ENCODE measurements around the gene RSPO3.

Gene RSPO3

DNA sequence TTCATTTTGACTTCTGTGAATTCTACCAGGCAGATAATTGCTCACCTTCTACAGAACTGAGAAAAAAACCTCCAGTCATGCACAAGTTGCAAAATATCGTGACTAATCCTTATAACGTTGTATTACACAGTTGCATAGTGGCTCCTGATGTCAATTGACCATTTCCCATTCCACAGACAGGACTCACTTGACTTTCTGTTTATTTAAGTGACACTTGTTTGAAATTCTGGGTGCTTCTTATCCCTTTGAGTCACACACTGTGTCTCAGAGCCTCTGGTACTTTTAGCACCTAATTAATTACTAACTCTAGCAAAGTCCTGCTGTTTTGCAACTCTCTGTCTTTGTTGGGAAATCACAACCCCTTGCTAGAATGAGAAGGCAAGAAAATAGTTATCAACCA, 16.2 kb upstream of the RSPO3 start:
- H2AFZ ChIP-seq (ENCODE audit: low read depth) = no peak overlapping the region
- no peaks in the 10 kb centered on the region for H3K36me3 ChIP-seq (ENCODE audit: insufficient read depth)
- H4K20me1 ChIP-seq (ENCODE audit: insufficient read depth) = no peaks in the 10 kb centered on the region
- H3K79me2 ChIP-seq (ENCODE audit: insufficient read depth, low read depth) = no peaks in the 10 kb centered on the region
- H3K4me1 ChIP-seq (ENCODE audit: low read depth, poor library complexity, severe bottlenecking) = no peaks in the 10 kb centered on the region
- TF ChIP-seq, protein P1, sequence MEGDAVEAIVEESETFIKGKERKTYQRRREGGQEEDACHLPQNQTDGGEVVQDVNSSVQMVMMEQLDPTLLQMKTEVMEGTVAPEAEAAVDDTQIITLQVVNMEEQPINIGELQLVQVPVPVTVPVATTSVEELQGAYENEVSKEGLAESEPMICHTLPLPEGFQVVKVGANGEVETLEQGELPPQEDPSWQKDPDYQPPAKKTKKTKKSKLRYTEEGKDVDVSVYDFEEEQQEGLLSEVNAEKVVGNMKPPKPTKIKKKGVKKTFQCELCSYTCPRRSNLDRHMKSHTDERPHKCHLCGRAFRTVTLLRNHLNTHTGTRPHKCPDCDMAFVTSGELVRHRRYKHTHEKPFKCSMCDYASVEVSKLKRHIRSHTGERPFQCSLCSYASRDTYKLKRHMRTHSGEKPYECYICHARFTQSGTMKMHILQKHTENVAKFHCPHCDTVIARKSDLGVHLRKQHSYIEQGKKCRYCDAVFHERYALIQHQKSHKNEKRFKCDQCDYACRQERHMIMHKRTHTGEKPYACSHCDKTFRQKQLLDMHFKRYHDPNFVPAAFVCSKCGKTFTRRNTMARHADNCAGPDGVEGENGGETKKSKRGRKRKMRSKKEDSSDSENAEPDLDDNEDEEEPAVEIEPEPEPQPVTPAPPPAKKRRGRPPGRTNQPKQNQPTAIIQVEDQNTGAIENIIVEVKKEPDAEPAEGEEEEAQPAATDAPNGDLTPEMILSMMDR (conservative IDR thresholded peaks at IDR 0.05; ENCODE audit: low read depth, low read length) = no peak
- no peak overlapping the region for H3K4me3 ChIP-seq (IDR thresholded peaks at IDR 0.05; ENCODE audit: insufficient read depth, low read depth, low read length)
- no peaks in the 10 kb centered on the region for H3K27me3 ChIP-seq (ENCODE audit: insufficient read depth, low read depth)
- H3K9ac ChIP-seq = no peak overlapping the region
- no peak overlapping the region for H3K4me2 ChIP-seq
- no peak overlapping the region for H3K27ac ChIP-seq

DNA sequence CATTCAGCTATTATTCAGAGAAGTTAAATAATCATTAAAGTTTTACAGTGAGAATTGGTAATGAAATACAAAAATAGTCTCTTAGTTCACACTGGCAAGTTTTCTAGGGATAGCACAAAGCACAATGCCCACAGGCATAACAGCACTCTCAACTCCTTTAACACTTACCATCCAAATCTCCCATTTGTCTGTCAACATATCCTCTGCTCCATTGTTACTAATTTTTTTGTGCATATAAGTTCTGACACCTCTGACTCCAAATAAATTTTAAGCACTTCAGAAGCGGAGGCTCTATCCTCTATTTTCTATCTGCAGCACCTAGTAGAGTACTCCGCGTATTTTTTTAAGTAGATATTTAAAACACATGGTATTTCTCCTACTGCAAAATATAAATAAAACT, 15.6 kb upstream of the RSPO3 start:
- H2AFZ ChIP-seq (ENCODE audit: low read depth) = no peak overlapping the region
- H3K4me1 ChIP-seq (ENCODE audit: low read depth, poor library complexity, severe bottlenecking) = no peaks in the 10 kb centered on the region
- no peaks in the 10 kb centered on the region for H4K20me1 ChIP-seq (ENCODE audit: insufficient read depth)
- H3K27ac ChIP-seq = no peak overlapping the region
- no peak overlapping the region for H3K4me3 ChIP-seq (IDR thresholded peaks at IDR 0.05; ENCODE audit: insufficient read depth, low read depth, low read length)
- TF ChIP-seq, protein P1 (conservative IDR thresholded peaks at IDR 0.05; ENCODE audit: low read depth, low read length) = no peak
- H3K27me3 ChIP-seq (ENCODE audit: insufficient read depth, low read depth) = no peaks in the 10 kb centered on the region
- no peaks in the 10 kb centered on the region for H3K36me3 ChIP-seq (ENCODE audit: insufficient read depth)
- H3K9ac ChIP-seq = no peak overlapping the region
- H3K4me2 ChIP-seq = no peak overlapping the region
- H3K79me2 ChIP-seq (ENCODE audit: insufficient read depth, low read depth) = no peaks in the 10 kb centered on the region

DNA sequence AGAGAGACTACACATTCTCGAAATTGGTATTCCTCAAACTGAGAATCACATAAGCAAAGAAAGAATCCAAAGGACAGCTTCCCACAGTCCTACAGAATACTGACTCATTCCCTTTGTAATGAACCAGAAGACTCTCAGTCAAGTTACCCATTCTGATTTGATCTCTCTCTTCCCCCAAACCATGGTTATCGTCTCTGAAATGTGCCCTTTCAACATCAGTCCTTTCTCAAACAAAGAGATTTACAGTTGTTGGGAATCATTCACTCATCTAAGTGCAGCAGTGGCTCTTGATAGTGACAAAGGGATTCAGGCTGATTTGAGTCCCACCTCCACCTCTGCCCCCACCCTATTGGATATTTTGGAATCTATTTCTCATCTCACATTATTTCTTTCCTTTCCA, 15.0 kb upstream of the RSPO3 start:
- Histone ChIP-seq H3K4me2 (no peak overlapping the region), H3K27me3 (ENCODE audit: insufficient read depth, low read depth) (no peaks in the 10 kb centered on the region), H3K36me3 (ENCODE audit: insufficient read depth) (no peaks in the 10 kb centered on the region), H3K4me3 (IDR thresholded peaks at IDR 0.05; ENCODE audit: insufficient read depth, low read depth, low read length) (no peak overlapping the region), H4K20me1 (ENCODE audit: insufficient read depth) (no peaks in the 10 kb centered on the region), H3K9ac (no peak overlapping the region), H3K27ac (no peak overlapping the region), H3K4me1 (ENCODE audit: low read depth, poor library complexity, severe bottlenecking) (no peaks in the 10 kb centered on the region), H2AFZ (ENCODE audit: low read depth) (no peak overlapping the region), H3K79me2 (ENCODE audit: insufficient read depth, low read depth) (no peaks in the 10 kb centered on the region)
- TF ChIP-seq, protein P1 (conservative IDR thresholded peaks at IDR 0.05; ENCODE audit: low read depth, low read length) = no peak

DNA sequence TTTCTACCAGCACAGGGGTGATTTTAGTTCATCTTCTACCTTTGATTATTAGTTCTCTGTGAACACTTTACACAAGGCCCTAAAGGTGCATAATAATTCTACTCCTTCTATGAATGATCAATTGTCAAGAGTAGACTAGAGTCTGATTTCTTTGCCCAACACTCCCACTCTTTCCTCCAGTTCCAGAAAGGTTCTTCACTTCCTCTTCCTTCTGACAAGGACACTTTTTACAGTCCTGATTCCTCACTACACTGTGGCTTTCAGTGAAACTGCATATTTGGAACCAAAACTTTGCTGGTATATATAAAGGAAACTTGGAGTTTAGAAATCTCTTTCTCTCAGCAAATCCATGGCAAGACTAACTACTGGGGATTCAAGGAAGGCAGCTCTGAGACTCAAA, 10.6 kb upstream of the RSPO3 start:
- no peak overlapping the region for H3K9ac ChIP-seq
- no peaks in the 10 kb centered on the region for H4K20me1 ChIP-seq (ENCODE audit: insufficient read depth)
- H2AFZ ChIP-seq (ENCODE audit: low read depth) = no peak overlapping the region
- H3K36me3 ChIP-seq (ENCODE audit: insufficient read depth) = no peaks in the 10 kb centered on the region
- TF ChIP-seq, protein P1 (conservative IDR thresholded peaks at IDR 0.05; ENCODE audit: low read depth, low read length) = no peak
- no peak overlapping the region for H3K4me2 ChIP-seq
- no peaks in the 10 kb centered on the region for H3K79me2 ChIP-seq (ENCODE audit: insufficient read depth, low read depth)
- no peaks in the 10 kb centered on the region for H3K27me3 ChIP-seq (ENCODE audit: insufficient read depth, low read depth)
- H3K4me1 ChIP-seq (ENCODE audit: low read depth, poor library complexity, severe bottlenecking) = no peaks in the 10 kb centered on the region
- no peak overlapping the region for H3K4me3 ChIP-seq (IDR thresholded peaks at IDR 0.05; ENCODE audit: insufficient read depth, low read depth, low read length)
- no peak overlapping the region for H3K27ac ChIP-seq

DNA sequence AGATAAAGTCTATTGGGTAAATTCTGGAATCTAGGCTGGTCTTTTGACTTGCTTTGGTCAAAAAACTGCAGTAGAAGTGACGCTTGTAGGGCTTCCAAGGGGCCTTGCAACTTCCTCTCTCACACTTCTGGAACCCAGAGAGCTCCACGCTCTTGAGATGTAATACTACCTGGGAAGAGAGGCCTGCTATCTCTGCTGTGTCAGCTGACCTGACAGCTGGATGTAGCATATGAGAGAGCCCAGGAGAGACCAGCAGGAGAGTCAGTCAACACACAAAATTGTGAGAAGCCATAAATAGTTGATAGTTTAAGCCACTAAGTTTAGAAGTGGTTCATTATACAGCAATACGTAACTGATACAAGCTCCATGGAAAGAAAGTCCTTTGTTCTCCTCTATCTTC, 7.8 kb upstream of the RSPO3 start:
- no peaks in the 10 kb centered on the region for H3K36me3 ChIP-seq (ENCODE audit: insufficient read depth)
- H3K27ac ChIP-seq = no peak overlapping the region
- H3K79me2 ChIP-seq (ENCODE audit: insufficient read depth, low read depth) = no peaks in the 10 kb centered on the region
- no peak overlapping the region for H3K4me3 ChIP-seq (IDR thresholded peaks at IDR 0.05; ENCODE audit: insufficient read depth, low read depth, low read length)
- H2AFZ ChIP-seq (ENCODE audit: low read depth) = no peak overlapping the region
- TF ChIP-seq, protein P1 (conservative IDR thresholded peaks at IDR 0.05; ENCODE audit: low read depth, low read length) = no peak
- no peaks in the 10 kb centered on the region for H3K27me3 ChIP-seq (ENCODE audit: insufficient read depth, low read depth)
- no peak overlapping the region for H3K9ac ChIP-seq
- no peaks in the 10 kb centered on the region for H4K20me1 ChIP-seq (ENCODE audit: insufficient read depth)
- H3K4me2 ChIP-seq = no peak overlapping the region
- H3K4me1 ChIP-seq (ENCODE audit: low read depth, poor library complexity, severe bottlenecking) = no peaks in the 10 kb centered on the region
